GM12873 (cell line): ENCODE measurements around the gene DEFB119.

ENCODE experiments used
- TF ChIP-seq, protein P1 (sequence below): IDR thresholded peaks from 2 replicates; pipeline ENCODE4 v1.5.1; 2012; ENCODE audit warnings: low read depth, mild to moderate bottlenecking, moderate library complexity, low read length, control low read depth; ENCODE audit not compliant: insufficient read depth; ENCODE audit errors: missing control alignments

DEFB119 gene

DNA sequence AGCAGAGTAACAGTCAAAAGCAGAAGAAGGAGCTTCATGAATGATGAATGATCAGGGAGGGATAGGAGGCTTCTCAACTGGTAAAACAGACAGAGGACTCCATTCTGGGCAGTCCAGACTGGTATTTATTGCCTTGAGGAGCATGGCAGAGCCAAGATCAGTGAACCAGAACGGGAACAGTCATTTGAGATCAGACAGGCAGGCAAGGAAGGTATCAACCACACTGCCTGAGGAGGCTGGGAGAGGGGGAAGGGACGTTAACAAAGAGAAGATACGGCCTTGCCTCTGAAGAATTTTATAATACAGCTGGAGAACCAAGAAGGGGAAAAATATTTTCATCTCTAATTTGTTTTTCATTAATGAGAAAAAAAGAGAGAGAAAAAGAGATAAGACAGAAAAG lies 15.7 kb upstream of the DEFB119 start, which contains the start of gene DEFB121:
Gene DEFB121, minus strand, starts transcription at position 101 of the 400 bp plus-strand sequence. Its CDS starts 63 bp downstream, at position 38.
- TF ChIP-seq, protein P1, sequence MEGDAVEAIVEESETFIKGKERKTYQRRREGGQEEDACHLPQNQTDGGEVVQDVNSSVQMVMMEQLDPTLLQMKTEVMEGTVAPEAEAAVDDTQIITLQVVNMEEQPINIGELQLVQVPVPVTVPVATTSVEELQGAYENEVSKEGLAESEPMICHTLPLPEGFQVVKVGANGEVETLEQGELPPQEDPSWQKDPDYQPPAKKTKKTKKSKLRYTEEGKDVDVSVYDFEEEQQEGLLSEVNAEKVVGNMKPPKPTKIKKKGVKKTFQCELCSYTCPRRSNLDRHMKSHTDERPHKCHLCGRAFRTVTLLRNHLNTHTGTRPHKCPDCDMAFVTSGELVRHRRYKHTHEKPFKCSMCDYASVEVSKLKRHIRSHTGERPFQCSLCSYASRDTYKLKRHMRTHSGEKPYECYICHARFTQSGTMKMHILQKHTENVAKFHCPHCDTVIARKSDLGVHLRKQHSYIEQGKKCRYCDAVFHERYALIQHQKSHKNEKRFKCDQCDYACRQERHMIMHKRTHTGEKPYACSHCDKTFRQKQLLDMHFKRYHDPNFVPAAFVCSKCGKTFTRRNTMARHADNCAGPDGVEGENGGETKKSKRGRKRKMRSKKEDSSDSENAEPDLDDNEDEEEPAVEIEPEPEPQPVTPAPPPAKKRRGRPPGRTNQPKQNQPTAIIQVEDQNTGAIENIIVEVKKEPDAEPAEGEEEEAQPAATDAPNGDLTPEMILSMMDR = no peak

DNA sequence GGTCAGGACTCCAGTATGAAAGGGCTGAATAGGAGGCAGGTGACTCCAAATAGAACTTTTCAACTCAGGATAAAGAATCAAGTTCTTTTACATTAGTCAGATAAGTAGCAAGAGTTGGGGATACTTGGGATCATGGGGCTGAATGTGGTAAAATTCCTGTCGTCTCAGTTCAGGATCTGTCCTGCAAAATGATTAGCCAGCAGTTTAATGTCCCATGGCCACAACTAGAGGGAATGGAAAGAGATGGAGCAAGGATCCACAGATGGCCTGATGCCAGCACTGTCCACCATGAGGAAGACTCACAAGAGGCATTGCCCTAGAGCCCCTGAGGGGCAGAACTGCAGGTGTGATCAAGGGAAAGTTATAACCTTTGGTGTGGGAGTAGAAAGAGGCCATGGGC lies 13.5 kb upstream of the DEFB119 start:
- TF ChIP-seq, protein P1 = no peak

DNA sequence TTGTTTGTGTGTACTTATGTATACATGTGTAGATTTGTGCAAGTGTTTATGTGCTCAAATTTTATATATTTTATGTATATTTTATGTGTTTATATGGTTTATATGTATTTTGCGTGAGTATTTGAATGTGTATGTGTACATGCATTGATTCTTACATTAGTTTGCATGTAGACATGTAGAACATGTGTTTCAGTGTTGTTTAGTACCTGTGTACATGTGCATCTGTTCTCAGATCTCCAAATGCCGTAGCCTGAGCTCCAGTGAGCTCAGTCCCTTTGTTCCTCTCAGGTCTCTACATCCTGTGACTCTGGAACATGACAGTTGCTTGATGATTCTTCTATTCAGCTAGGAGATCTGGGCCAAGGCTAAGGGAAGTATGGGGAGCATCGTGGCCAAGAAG lies 4.5 kb upstream of the DEFB119 start:
- TF ChIP-seq, protein P1 = no peak

DNA sequence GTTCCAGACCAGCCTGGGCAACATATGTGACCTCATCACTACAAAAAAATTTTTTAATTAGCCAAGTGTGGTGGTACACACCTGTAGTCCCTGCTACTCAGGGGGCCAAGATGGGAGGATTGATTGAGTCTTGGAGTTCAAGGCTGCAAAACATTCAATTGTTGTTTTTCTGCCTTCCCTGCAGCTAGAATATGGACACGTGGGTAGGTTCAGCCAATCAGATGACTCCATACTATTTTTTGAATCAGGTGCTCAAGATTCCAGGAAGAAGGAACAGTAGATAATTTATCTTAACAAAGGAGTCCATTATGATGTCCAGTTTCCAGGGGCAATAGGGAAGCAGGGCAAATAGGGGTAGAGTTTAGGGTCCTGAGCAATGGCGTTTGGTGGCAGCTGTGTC lies 2.4 kb upstream of the DEFB119 start:
- TF ChIP-seq, protein P1 = no peak

DNA sequence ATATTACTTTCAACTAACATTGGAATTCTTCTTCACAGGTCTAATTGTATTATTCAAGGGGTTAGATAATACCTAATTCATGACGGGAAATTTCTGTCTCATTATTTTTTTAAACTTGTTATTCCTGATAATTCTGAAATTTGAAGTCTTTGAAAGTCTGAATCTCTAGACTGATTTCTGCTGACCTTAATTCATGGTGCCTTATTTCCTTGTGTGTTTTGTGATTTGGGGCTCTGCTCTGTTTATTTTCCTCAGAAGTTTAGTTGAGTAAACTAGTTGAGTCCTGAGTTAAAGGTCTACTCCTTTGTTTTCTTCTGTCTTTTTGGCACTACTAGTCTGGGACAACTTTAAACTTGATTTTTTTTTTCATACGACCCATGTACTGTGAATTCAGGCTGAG lies 16.0 kb downstream of the DEFB119 start:
- TF ChIP-seq, protein P1 = no peak

DNA sequence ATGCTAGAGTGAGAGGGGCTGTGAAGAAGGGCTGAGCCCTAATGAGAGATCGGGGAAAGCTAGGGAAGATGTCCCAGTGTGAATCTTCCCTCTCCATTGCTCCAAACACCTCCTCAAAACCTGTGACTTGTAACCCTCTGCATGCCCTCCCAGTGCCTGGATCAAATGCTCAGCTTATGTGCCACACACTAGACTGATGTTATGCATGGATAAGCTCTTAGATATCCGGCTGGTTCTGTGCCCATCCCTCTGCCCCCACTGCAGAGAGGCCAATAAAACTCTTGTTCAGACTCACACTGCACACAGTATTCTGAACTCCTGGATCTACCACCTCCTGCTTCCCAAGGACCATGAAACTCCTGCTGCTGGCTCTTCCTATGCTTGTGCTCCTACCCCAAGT lies 22.1 kb downstream of the DEFB119 start, which contains the start of gene DEFB118:
Gene DEFB118, plus strand, starts transcription at position 301 of the 400 bp plus-strand sequence. Its CDS starts 50 bp downstream, at position 351.
- TF ChIP-seq, protein P1 = no peak

DNA sequence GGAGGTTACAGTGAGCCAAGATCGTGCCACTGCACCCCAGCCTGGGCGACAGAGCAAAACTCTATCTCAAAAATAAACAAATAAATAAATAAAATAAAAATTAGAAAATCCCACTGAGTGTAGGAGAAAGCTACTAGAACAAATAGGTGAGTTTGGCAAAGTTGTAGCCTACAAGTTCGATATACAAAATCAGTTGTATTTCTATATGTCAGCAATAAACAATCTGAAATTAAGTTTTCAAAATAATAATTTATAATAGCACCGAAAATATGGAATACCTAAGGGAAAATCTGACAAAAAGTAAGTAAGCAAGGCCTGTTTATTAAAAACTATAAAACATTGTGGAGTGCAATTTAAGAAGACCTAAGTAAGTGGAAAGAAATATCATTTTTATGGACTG lies 27.1 kb downstream of the DEFB119 start:
- TF ChIP-seq, protein P1 = no peak

DNA sequence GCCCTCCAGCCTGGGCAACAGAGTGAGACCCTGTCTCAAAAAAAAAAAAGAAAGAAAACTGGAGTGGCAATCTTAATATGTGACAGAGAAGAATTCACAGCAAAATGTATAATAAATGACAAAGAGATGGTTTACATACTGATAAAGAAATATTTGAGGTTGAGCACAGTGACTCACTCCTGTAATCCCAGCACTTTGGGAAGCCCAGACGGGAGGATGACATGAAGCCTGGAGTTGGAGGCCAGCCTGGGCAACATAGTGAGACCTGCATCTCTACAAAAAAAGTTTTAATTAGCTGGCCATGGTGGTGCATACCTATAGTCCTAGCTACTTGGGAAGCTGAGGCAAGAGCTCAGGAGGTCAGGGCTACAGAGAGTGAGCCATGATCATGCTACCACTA lies 34.4 kb downstream of the DEFB119 start:
- TF ChIP-seq, protein P1 = no peak
